CD4-positive, alpha-beta T cell (primary cell): ENCODE data around the gene IKBKE. TPM values are rescaled to one million over a fixed set of nuclear protein-coding genes. Genes with fewer than 3 reads are reported as not detected.

Experiments used
- ATAC-seq: fragments of 200-7000 bp; cut with Tn5 transposase; one replicate; pipeline ENCODE4 v1.10.0; 2022; ENCODE audit warnings: mild to moderate bottlenecking; ENCODE audit not compliant: poor library complexity
- CTCF ChIA-PET: fragments of 350-600 bp; sonication (Branson Sonifier 250); formaldehyde crosslinking; loops from one replicate; lab custom pipeline; 2021; ENCODE audit warnings: antibody characterized with exemption, inconsistent platforms; lab: Charles Lee
- POLR2A ChIA-PET: fragments of 350-600 bp; sonication (Branson Sonifier 250); formaldehyde crosslinking; loops from one replicate; lab custom pipeline; 2021; ENCODE audit warnings: antibody characterized with exemption, inconsistent platforms; lab: Charles Lee
- DNase-seq, 14 experiments: peaks; one replicate each; pipeline ENCODE4 v3.0.0-alpha.2; 2013 to 2020; ENCODE audit warnings: mixed read lengths in 2 of 14
- H3K27ac ChIP-seq, 2 donors: one replicate each; pipeline versions ENCODE4 v1.5.1 to v1.7.0; 2013; ENCODE audit warnings: low read length in 2 of 2, low read depth in 1 of 2, mild to moderate bottlenecking in 1 of 2
- H3K27me3 ChIP-seq, 2 experiments: 1 replicate in 1 of 2; 2 replicates in 1 of 2; pipeline versions ENCODE4 v1.6.1 to v1.7.0; 2013; ENCODE audit warnings: low read length in 2 of 2, control low read depth in 1 of 2, mild to moderate bottlenecking in 1 of 2, moderate library complexity in 1 of 2; ENCODE audit not compliant: insufficient read depth in 2 of 2, control insufficient read depth in 1 of 2
- H3K36me3 ChIP-seq: one replicate; pipeline ENCODE4 v1.6.1; 2013; ENCODE audit warnings: low read length, control low read depth; ENCODE audit not compliant: insufficient read depth
- H3K4me1 ChIP-seq: one replicate; pipeline ENCODE4 v1.6.1; 2013; ENCODE audit warnings: low read length, control low read depth; ENCODE audit not compliant: insufficient read depth
- H3K4me3 ChIP-seq: one replicate; pipeline ENCODE4 v1.5.1; 2013; ENCODE audit warnings: mild to moderate bottlenecking, low read length, moderate library complexity
- H3K9me3 ChIP-seq, 2 experiments: 1 replicate in 1 of 2; 2 replicates in 1 of 2; pipeline versions ENCODE4 v1.6.1 to v1.7.0; 2013; ENCODE audit warnings: low read length in 2 of 2, mild to moderate bottlenecking in 2 of 2, control low read depth in 1 of 2, moderate library complexity in 1 of 2; ENCODE audit not compliant: control insufficient read depth in 1 of 2, insufficient read depth in 1 of 2
- H3K27ac Mint-ChIP-seq: one replicate; pipeline ENCODE4 v1.8.0; 2020; ENCODE audit warnings: mixed read lengths
- H3K27me3 Mint-ChIP-seq: one replicate; pipeline ENCODE4 v1.8.0; 2021; ENCODE audit warnings: mixed read lengths
- H3K36me3 Mint-ChIP-seq: one replicate; pipeline ENCODE4 v1.8.0; 2021; ENCODE audit warnings: low read depth, mixed read lengths
- H3K4me1 Mint-ChIP-seq: one replicate; pipeline ENCODE4 v1.8.0; 2021; ENCODE audit warnings: low read depth, mixed read lengths
- H3K4me3 Mint-ChIP-seq: one replicate; pipeline ENCODE4 v1.8.0; 2020; ENCODE audit warnings: mild to moderate bottlenecking, mixed read lengths
- H3K9me3 Mint-ChIP-seq: one replicate; pipeline ENCODE4 v1.8.0; 2020; ENCODE audit warnings: mixed read lengths
- intact Hi-C, 2 experiments: fragments of 100-400 bp; cut with DNase I in 1 of 2; cut with micrococcal nuclease in 1 of 2; formaldehyde crosslinking; loops; one replicate each; pipeline versions ENCODE4 v1.15.1 to v1.9.0; 2023 to 2025; cut with DNase I, micrococcal nuclease
- total RNA-seq, 174 experiments: library from RNA in 2 of 174; stranded (reverse) in 2 of 174; gene quantifications; one replicate each; pipeline ENCODE4 v1.2.3 and lab custom pipeline; 2021 to 2026
- TF ChIP-seq, protein P1 (sequence below): fragments of 200-600 bp; IDR thresholded peaks from one replicate; pipeline ENCODE4 v1.8.0; 2022; ENCODE audit warnings: antibody characterized with exemption, mild to moderate bottlenecking

Gene IKBKE
- total RNA-seq, 2 experiments from 2014 or later: 27.9 to 29.8 TPM

DNA sequence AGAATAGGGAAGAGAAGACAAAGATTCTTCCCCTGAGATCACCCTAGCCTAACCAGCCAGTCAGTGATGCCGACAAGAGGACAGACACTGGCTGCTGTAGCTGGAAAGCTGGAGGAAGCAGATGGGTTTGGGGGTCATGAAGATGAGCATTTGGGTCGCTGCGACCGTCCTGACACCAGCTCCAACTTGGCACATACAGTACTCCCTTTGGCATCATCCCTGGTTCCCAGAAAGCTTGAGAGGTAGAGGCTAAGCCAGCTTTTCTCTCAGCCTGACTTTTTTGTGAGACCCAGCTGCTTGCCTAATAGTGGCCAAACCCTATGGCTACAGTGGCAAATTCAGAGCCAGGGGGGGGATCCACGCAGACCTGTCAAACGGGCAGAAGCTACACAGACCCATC, 43.0 kb upstream of the IKBKE start:
- Histone ChIP-seq H3K36me3 (peaks cover 21% of the 10 kb centered on the region), H3K27me3 (no peaks in the 10 kb centered on the region), H3K9me3 (no peaks in the 10 kb centered on the region), H3K27ac (no peak overlapping the region), H3K4me1 (no peaks in the 10 kb centered on the region), H3K4me3 (no peak overlapping the region)
- H3K27me3 Mint-ChIP-seq: no peaks in the 10 kb centered on the region
- no peaks in the 10 kb centered on the region for H3K9me3 Mint-ChIP-seq
- ATAC-seq (no peak), DNase-seq (no peak)
- H3K36me3 Mint-ChIP-seq: peaks cover 38% of the 10 kb centered on the region
- H3K4me3 Mint-ChIP-seq: no peak overlapping the region
- intact Hi-C loops: no loop called here
- TF ChIP-seq, protein P1, sequence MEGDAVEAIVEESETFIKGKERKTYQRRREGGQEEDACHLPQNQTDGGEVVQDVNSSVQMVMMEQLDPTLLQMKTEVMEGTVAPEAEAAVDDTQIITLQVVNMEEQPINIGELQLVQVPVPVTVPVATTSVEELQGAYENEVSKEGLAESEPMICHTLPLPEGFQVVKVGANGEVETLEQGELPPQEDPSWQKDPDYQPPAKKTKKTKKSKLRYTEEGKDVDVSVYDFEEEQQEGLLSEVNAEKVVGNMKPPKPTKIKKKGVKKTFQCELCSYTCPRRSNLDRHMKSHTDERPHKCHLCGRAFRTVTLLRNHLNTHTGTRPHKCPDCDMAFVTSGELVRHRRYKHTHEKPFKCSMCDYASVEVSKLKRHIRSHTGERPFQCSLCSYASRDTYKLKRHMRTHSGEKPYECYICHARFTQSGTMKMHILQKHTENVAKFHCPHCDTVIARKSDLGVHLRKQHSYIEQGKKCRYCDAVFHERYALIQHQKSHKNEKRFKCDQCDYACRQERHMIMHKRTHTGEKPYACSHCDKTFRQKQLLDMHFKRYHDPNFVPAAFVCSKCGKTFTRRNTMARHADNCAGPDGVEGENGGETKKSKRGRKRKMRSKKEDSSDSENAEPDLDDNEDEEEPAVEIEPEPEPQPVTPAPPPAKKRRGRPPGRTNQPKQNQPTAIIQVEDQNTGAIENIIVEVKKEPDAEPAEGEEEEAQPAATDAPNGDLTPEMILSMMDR: no peak
- ChIA-PET POLR2A (no interaction called here), CTCF (interaction anchor here (1.0 kb wide), 1 partner anchor 9 kb away, joined by 3 read pairs; no protein-coding TSS in a partner anchor)
- no peaks in the 10 kb centered on the region for H3K4me1 Mint-ChIP-seq
- H3K27ac Mint-ChIP-seq: no peak overlapping the region

DNA sequence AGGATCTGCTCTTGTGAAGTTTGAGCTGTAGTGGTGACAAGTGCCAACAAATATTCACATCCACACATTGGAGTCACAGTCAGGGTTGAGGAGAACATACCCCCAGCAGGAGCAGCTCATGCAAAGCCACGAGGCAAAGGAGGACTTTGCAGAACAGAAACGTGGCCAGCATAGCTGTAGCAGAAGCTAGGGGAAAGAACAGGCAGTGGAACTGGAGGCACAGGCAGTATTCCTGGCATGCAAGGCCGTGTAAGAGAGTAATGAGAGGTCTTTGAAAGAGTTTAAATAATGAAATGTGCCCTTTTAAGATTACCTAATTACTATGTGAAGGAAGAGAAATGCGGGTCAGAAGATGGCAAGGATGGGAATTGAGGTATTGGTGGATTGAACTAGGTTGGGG, 40.9 kb upstream of the IKBKE start:
- Mint-ChIP-seq H3K27me3 (no peaks in the 10 kb centered on the region), H3K4me3 (no peak overlapping the region), H3K4me1 (no peaks in the 10 kb centered on the region), H3K9me3 (no peaks in the 10 kb centered on the region), H3K27ac (no peak overlapping the region), H3K36me3 (peaks cover 28% of the 10 kb centered on the region)
- no peaks in the 10 kb centered on the region for H3K9me3 ChIP-seq
- ChIA-PET POLR2A (no interaction called here), CTCF (no interaction called here)
- no peaks in the 10 kb centered on the region for H3K4me1 ChIP-seq
- no peaks in the 10 kb centered on the region for H3K27me3 ChIP-seq
- TF ChIP-seq, protein P1: no peak
- H3K36me3 ChIP-seq: peaks cover 19% of the 10 kb centered on the region
- DNase-seq (no peak), ATAC-seq (no peak)
- H3K27ac ChIP-seq: no peak overlapping the region
- intact Hi-C loops: no loop called here
- H3K4me3 ChIP-seq: no peak overlapping the region

DNA sequence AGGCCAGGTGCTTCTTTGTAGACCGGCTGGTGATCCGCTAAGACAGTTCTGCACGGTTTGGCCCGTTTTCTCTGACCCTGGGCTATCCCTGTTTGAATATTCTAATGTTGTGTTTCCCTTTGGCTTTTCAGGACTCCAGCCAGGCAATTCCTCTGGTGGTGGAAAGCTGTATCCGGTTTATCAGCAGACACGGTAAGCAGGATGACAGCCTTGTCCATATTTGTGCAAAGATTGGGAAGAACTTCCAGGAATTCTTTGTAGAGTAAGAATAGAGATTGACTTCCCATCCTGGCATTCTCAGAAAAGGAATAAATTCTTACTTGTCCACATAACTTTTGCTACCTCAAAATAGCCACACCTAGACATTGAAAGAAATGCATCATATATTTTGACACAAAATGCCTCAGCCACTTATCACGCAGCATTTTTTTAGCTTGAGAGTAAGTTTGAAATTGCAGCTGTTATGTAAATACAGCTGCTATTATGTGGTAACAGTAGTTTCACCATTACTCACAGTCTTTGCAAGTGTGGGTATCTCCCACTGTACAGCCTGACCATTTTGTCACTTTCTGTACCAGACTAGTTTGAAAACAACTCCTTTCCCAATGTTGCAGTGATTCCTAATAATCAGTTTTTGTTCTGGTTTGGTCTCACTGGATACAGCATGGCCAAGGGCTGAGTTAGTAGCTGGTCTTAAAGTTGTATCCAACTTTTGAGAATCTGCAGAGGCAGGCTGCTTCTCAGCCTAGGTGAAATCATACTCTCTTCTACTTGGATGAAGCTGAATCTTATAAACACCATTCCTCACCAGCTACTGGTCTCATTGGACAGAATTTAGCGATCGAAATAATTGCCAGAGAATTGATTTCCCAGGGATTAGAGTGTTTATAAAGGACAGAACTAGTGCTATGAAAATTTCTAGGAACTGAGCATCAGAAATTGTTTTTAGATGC, 40.0 kb upstream of the IKBKE start:
- Mint-ChIP-seq H3K27me3 (no peaks in the 10 kb centered on the region), H3K36me3 (peaks cover 28% of the 10 kb centered on the region), H3K27ac (no peak overlapping the region), H3K9me3 (no peaks in the 10 kb centered on the region), H3K4me1 (no peaks in the 10 kb centered on the region), H3K4me3 (no peak overlapping the region)
- Histone ChIP-seq H3K27me3 (no peaks in the 10 kb centered on the region), H3K4me1 (no peaks in the 10 kb centered on the region), H3K4me3 (no peak overlapping the region), H3K9me3 (no peaks in the 10 kb centered on the region), H3K36me3 (peaks cover 24% of the 10 kb centered on the region), H3K27ac (no peak overlapping the region)
- TF ChIP-seq, protein P1: no peak
- CTCF ChIA-PET: no interaction called here
- POLR2A ChIA-PET: no interaction called here
- intact Hi-C loops: no loop called here
- no peak for DNase-seq
- no peak for ATAC-seq
